Stimulated activated CD4-positive, alpha-beta T cell treated with anti-CD3 and anti-CD28 coated beads, TNF-alpha, amount 100 ng/mL, for 48 hours (primary cell): ENCODE data around the gene NCK2.

Experiments used
- DNase-seq, 3 donors: peaks; one replicate each; pipeline ENCODE4 v3.0.0-alpha.2; 2020; ENCODE audit warnings: low read depth in 3 of 3

Gene NCK2

DNA sequence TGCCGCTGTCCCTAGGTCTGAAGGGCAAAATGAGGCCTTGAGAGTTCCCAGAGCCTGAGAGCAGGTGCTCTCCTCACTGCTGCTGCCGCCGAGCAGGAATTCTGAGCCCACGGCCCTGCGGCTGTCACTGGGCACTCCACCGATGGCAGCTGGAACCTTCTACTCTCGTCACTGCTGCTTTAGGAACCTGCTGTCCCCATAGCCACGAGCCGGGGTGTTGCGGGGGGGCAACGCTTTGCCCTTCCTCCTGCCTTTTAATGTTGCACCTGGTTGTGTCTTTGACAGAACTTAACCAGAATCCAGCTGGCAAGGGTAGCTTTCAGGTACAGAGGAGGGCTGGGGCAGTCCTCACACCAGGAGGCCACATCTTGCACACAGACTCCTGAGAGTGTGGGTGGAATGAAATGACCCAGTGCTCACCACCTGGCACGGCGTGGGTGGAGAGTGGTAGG lies 32.3 kb downstream of the NCK2 start:
- no peak for DNase-seq

GRCh38 chr2:105777506-105778055 lies 32.9 kb downstream of the NCK2 start:
- no peak for DNase-seq

DNA sequence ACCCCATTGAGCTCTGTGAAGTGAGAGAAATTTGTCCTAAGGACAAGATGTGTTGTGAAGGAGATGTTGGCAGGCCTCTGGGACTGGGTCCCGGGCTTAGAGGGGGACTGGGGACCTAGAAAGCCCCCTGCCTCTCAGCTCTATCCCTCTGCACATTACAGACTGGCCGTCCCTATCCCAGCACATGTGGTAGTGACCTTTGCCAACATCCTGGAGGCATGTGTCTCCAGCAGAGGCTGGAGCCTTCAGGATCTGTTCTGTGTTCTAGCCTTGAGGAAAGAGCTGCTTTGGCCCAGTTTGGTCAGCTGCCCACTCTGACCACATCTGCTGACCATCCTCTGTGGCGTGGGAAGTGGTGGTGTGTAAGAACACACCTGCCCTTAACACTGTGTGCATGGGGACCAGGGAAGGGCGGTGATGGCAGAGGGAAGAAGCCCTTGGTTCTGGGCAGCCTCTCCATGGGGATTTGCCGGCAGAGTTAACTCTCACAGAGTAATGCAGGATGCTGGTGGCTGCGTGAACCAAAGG lies 33.4 kb downstream of the NCK2 start:
- DNase-seq, result no peak

DNA sequence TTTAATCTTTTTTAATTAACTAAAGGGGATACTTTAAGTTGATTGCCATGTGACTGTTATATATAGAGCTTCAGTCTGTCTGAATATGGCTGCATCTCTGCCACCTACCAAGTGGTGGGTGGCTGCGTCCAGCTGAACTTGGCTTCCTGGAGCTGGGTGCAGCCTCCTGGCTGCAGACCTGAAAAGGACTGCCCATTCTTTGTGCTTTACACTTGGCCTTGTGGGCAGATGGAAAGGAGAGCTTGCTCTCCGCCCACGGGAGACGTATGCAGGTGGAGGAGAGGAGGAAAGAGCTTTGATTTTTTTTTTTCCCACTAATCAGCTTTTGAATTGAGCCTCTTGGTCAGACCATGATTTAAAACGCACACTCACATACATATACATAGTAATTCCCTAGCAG lies 34.7 kb downstream of the NCK2 start:
- DNase-seq, result no peak

DNA sequence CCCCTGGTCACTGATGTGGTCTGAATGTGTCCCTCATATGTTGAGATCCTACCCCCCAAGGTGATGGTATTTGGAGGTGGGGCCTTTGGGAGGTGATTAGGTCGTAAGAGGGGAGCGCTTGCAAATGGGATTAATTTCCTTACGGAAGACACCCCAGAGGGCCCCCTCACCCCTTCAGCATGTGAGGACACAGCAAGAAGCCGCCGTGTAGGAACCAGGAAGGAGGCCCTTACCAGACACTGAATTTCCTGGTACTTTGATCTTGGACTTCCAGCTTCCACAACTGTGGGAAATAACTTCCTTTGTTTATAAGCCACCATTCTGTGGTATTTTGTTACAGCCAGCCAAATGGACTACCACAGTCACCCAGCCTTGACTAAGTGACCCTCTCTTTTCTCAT lies 35.9 kb downstream of the NCK2 start:
- DNase-seq, result no peak

DNA sequence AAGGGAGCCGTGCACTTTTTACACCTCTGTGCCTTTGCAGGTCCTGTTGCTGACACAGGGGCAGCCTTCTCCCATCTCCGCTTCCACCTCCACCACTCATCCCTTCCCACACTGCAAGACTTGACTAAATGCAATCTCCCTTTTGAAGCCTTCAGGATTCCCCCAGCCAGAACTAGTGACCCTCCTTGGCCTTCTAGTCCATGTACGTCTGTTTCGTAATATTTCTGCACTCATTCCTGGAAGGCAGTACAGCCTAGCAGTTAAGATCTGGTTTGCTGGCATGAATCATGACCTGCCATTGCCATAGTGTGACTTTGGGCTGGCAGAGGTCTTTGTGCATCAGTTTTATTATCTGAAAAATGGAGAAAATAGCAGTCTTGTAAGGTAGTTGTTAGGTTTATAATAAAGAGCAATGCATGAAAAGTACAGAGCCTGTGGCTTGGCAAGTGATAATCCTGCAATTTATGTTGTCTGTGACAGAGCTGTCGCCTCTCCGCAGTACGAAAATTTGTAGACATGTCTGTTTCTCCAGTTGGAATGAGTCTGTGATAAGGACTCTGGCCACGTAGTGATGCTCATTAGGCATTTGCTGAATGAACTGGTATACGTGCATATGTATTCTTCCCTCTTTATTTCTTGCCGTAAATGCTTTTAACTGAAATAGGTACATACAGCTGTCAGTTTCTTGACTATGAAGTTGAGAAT lies 36.7 kb downstream of the NCK2 start:
- no peak for DNase-seq

DNA sequence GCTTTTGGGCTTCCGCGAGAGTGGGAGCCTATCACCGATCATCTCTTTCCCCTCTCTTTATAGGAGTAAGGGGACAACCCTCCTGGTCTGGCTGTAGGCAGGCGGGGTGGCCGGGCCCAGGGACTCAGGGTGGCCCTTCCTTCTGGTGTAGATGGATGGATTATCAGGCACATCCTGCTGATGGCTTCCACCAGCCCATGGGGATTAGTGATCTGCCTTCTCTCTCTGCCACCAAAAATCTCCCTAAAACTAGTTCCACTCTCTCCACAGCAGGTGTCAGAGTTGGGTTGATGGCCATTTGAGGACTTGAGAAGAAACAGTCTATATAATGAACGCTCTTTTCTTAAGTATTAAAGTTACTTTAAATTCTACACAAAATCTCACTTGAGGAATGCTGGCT lies 37.4 kb downstream of the NCK2 start:
- DNase-seq, result no peak

DNA sequence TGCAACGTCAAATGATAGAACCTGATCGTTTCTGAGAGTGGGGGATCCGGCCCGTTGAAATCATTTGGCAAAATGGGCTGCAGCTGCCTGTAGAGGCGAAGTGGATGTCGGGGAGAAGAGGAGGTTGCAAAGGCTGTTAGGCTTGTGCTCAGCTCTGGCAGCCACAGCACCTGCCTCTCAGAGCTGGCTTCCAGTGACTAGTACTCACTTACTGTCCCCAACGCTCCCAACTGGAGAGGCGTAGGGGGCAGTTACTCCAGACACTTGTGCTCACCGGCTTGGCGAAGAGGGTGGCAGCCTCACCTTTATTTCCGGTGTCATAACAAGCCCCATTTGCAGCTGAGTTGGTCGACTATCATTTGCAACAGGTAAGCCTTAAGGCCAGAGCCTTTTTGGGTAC lies 37.9 kb downstream of the NCK2 start:
- DNase-seq, result no peak

DNA sequence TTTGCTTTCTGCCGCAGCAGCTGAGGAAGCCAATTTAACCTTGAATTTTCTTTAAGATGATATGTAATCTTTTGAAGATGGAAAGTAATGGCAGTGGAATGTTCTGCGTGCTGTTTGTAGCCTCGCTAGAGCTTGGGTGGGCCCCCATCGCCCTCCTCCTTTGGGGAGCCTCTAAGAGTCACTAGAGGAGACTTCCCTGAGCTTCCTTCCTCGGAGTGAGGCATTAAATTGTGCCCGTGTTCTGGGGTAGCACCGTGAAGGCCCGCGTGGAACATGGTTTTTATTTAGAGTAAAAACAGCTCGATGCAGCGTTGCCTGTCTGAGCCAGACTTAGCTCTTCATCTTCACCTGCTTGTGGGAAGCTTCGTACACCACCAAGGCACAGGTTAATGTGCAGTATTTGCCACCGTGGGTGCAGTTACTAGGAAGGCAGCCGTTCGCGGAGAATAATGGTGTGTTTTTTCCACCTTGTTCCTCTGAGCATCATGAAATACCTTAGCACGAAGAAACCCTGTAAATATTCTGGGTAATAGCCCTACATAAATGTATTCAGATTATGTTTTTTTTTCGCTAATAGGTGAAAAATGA lies 38.5 kb downstream of the NCK2 start:
- no peak for DNase-seq

GRCh38 chr2:105783972-105784371 lies 39.3 kb downstream of the NCK2 start:
- DNase-seq, result no peak

DNA sequence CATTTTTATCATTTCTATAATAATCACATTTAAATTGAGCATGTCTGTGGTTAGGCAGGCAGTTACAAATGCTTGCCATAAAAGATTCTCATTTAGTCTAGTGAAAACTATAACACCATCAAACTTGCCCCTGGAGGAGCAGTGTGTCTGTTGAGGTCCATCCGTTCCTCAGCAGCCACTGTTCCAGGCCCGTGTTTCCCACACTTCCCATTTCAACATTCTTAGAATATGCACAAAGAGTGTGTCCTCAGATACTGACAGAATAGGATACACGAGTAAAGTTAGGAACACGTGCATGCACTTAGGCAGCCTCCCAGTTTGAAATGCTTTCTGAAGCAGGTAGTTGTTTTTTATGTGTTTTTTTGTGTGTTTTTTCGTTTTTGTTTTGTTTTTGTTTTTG lies 39.9 kb downstream of the NCK2 start:
- no peak for DNase-seq

GRCh38 chr2:105785095-105785847 lies 40.6 kb downstream of the NCK2 start:
- no peak for DNase-seq

DNA sequence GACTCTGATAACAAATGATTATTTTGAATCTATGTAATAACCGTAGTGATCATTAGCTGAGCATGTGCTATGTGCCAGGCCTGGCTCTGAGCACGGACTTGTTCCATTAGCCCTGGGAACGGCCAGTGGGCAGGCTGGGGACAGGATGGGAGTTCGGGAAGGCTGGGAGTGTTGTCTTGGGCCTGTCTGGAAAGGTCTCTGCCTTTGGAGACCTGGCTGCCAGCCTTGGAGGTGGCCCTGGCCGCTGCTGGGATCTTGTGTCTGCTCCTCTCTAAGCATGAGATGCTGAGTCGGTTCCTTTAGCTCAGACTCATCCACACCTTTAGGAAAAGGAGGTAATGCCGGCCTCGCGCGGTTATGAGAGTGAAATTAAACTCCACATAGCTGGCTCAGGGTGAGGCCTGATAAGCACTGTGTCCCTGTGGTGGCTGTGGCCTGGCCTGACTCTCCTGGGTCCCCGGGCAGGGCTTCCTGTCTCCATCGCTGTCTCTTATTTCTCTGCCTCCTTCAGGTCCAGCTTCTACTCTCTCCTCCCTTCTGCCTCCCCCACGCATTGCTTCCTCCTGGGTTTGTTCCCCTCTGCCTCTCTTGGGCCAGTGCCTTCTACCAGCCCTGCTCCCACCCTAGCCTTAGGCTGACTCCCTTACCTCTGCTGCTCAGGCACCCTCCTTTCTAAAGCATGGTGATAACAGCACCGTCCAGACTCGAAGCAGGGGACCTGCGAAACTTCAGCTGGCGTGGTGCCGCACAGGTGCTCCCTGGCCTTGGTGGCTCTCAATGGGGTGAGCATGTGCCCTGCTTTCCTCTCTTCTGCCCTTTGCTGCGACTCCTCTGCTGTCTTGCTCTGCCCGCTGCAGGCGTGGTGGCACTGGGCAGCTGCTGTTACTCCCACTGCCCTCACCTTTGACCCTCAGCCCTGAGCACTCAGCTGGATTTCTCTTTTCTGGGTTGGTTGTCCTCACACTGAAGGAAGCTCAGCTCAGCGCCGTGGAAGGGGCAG lies 41.8 kb downstream of the NCK2 start:
- DNase-seq, result no peak

DNA sequence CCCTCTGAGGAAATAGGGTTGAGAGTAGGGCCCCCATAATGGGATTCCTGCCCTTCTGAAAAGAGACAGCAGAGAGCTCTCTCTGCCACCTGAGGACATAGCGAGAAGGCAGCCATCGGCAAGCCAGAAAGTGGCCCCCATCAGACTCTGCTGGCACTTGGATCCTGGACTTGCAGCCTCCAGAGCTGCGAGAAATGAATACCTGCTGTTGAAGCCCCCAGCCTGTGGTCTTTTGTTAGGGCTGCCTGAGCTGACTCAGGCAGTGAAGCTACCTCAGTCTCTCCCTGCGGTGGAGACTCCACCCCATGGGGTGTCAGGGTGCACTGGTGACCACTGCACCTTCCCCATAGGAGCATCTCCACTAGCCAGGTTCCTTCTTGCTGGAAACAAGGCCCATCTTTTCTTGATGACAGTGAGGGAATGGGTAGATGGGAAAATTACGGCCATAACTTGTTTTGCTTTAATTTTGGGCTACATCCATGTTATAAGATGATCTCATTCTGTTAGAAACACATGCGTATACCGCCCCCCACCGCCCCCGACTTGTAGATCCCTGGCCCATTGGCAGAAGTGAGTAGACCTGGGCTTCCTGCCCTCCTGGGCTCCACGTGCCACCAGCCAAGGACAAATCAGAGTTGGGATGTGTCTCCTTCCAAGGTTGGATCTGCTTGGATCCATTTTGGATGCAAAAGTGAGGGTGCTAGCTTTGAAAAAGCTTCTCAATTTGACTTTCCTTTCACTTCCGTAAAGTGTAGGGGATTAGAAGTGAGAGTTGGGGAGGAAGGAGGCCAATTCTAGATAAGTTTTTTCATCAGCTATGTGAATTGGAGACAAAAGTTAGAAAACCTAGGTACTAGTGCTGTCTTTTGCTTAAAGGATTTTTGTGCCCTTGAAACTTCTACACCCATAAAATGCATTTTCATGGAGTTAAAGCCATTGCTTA lies 42.9 kb downstream of the NCK2 start:
- peak in 1 of 3 donors; percentile 46 for DNase-seq

GRCh38 chr2:105788670-105789290 lies 44.1 kb downstream of the NCK2 start:
- DNase-seq, result no peak

DNA sequence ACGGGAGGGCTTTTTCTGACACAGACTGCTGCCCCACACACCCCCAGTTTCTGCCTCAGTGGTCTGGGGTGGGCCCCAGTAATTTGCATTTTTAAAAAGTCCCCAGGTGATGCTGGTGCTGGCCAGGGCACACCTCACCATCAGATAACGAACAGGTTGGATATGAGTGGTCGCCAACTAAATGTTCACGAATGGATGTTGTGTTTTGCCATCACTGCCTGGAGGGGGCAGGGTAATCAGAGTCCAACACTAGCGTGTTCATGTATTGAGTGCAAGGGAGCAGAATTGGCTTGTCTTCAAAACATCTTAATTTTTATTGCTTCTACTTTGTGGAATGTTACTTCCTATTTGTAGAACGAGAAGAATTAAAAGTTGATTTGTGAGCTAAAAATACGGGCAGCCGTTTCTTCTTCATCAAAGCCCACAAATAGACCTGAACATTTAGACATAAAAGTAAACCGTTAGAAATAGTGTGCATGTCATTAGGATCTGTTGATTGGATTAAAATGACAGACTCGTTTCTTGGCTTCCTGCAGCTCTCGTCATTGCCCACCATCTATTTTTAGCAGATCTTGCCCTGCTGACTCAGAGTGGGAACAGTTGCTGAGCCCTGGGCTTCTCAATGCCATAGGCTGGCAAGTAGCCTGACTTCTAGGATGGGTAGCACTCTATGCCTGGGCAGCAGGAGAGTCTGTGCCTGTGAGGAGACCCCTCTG lies 45.2 kb downstream of the NCK2 start:
- peak in 1 of 3 donors; percentile 60 for DNase-seq

DNA sequence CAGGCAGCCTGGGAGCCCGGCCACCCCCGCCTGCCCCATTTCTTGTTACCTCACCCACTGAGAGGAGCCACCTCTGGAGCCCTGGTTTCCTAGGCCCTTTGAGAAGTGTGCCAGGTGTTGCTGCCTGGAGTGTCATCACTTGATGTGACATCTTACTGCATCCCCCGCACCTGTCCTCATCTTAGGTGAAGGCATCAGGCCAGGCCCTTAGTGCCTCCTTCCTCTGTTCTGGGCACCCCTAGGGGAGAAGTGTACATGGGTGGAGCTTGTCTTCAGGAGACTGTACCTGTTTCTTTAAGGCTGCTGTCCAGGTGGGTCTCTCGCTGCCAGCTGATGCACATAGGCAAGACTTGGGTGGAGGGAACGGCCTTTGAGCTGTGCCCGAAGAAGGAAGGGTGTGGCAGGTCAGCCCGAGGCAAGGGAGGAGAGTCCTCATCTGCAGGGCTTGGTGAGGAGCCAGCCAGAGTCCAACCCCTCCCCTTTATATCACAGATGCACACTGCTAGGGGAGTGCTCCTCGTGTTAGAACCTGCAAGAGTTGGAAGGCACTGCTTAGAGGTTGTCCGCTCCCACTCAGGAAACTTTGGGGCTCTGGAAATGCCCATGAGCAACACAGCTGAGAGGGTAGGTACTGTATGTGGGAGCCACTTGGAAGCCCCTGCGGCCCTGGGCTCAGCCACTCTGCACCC lies 45.9 kb downstream of the NCK2 start:
- no peak for DNase-seq

DNA sequence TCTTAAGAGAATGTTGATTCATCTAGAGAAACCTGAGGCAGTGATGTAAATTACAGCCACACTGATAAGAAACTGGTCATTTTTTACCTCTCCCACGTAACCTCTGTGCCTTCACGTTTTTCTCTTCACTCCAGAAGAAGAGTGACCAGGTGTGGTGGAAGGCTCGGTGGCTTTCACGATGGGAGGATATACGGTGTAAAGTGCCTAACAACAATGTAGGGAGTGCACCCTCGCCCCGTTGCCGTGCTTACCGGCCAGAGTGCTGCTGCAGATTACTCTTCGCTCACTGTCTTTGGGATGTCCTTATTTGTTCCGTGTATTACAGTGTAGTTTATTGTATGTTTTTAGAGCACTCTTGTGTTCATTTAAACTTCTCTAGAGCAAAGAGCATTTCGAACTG lies 46.5 kb downstream of the NCK2 start:
- DNase-seq, result no peak
